ACC112 (cell line): Measurements from ENCODE around the gene DAGLB.

Experiments
- H2AFZ ChIP-seq: fragments of 200-600 bp; sonication (generic); one replicate; pipeline ENCODE4 v1.6.0; 2017; ENCODE audit warnings: antibody characterized with exemption, low read length; ENCODE audit not compliant: unreplicated experiment
- H3K27ac ChIP-seq: fragments of 200-600 bp; sonication (generic); 2 replicates; pipeline ENCODE4 v1.5.1; 2014; ENCODE audit warnings: low read depth, mild to moderate bottlenecking, antibody characterized with exemption, low read length, moderate library complexity
- H3K27me3 ChIP-seq: fragments of 200-600 bp; sonication (generic); 2 replicates; pipeline ENCODE4 v1.6.1; 2014; ENCODE audit warnings: mild to moderate bottlenecking, antibody characterized with exemption, low read length, moderate library complexity, mixed read lengths; ENCODE audit not compliant: insufficient read depth
- H3K36me3 ChIP-seq: fragments of 200-600 bp; sonication (generic); 2 replicates; pipeline ENCODE4 v1.6.1; 2016; ENCODE audit warnings: mild to moderate bottlenecking, antibody characterized with exemption, low read length, moderate library complexity, mixed read lengths; ENCODE audit not compliant: insufficient read depth
- H3K4me1 ChIP-seq: fragments of 200-600 bp; sonication (generic); one replicate; pipeline ENCODE4 v1.6.1; 2016; ENCODE audit warnings: low read length, mixed read lengths; ENCODE audit not compliant: insufficient read depth, unreplicated experiment, control insufficient read depth
- H3K4me3 ChIP-seq: fragments of 200-600 bp; sonication (generic); 2 replicates; pipeline ENCODE4 v1.5.1; 2014; ENCODE audit warnings: mild to moderate bottlenecking, low read depth, low read length
- H3K79me2 ChIP-seq: fragments of 200-600 bp; sonication (generic); one replicate; pipeline ENCODE4 v1.6.0; 2016; ENCODE audit warnings: low read length; ENCODE audit not compliant: control insufficient read depth, unreplicated experiment, insufficient read depth

Gene DAGLB

GRCh38 chr7:6447581-6448199, at the start of gene DAGLB:
TSS of gene DAGLB (minus strand) at chr7:6447954. CDS start at chr7:6447842, 112 bp downstream.
- Histone ChIP-seq H2AFZ (no peak within 1 kb of the TSS), H3K27ac (peak within 1 kb of the TSS; percentile 90), H3K27me3 (no peaks in the 10 kb centered on the region), H3K4me3 (peak within 1 kb of the TSS; percentile 97), H3K36me3 (peaks cover 17% of the 10 kb centered on the region), H3K4me1 (peaks cover 34% of the 10 kb centered on the region), H3K79me2 (peaks cover 28% of the 10 kb centered on the region)

GRCh38 chr7:6497637-6497905, 49.8 kb upstream of the DAGLB start:
- no peaks in the 10 kb centered on the region for H3K36me3 ChIP-seq
- no peaks in the 10 kb centered on the region for H3K79me2 ChIP-seq
- H3K27me3 ChIP-seq = no peaks in the 10 kb centered on the region
- H3K4me3 ChIP-seq = no peak overlapping the region
- H2AFZ ChIP-seq = no peak overlapping the region
- H3K27ac ChIP-seq = no peak overlapping the region
- no peaks in the 10 kb centered on the region for H3K4me1 ChIP-seq

- no peaks in the 10 kb centered on the region for H3K27me3 ChIP-seq
- no peaks in the 10 kb centered on the region for H3K36me3 ChIP-seq
- no peak overlapping the region for H2AFZ ChIP-seq
- H3K4me1 ChIP-seq = no peaks in the 10 kb centered on the region
- no peak overlapping the region for H3K27ac ChIP-seq
- no peaks in the 10 kb centered on the region for H3K79me2 ChIP-seq
- H3K4me3 ChIP-seq = no peak overlapping the region
Observed at GRCh38 chr7:6496842-6497636, 49.3 kb upstream of the DAGLB start.

GRCh38 chr7:6495597-6496262, 48.0 kb upstream of the DAGLB start:
- no peaks in the 10 kb centered on the region for H3K36me3 ChIP-seq
- no peaks in the 10 kb centered on the region for H3K4me1 ChIP-seq
- H2AFZ ChIP-seq = no peak overlapping the region
- H3K27me3 ChIP-seq = peaks cover 9% of the 10 kb centered on the region; the same call in 1 of the 2 replicates
- no peaks in the 10 kb centered on the region for H3K79me2 ChIP-seq
- no peak overlapping the region for H3K27ac ChIP-seq
- no peak overlapping the region for H3K4me3 ChIP-seq

GRCh38 chr7:6494365-6494764, 46.6 kb upstream of the DAGLB start:
- peaks cover 9% of the 10 kb centered on the region; the same call in 1 of the 2 replicates for H3K27me3 ChIP-seq
- no peaks in the 10 kb centered on the region for H3K4me1 ChIP-seq
- H3K27ac ChIP-seq = no peak overlapping the region
- H3K4me3 ChIP-seq = no peak overlapping the region
- H3K36me3 ChIP-seq = no peaks in the 10 kb centered on the region
- no peak overlapping the region for H2AFZ ChIP-seq
- no peaks in the 10 kb centered on the region for H3K79me2 ChIP-seq

GRCh38 chr7:6491194-6491593, 43.4 kb upstream of the DAGLB start:
- Histone ChIP-seq H3K4me3 (no peak overlapping the region), H3K79me2 (no peaks in the 10 kb centered on the region), H3K27me3 (peaks cover 9% of the 10 kb centered on the region; the same call in 1 of the 2 replicates), H2AFZ (no peak overlapping the region), H3K36me3 (no peaks in the 10 kb centered on the region), H3K4me1 (no peaks in the 10 kb centered on the region), H3K27ac (no peak overlapping the region)

GRCh38 chr7:6489612-6490011, 41.9 kb upstream of the DAGLB start:
- Histone ChIP-seq H3K4me1 (peaks cover 2% of the 10 kb centered on the region), H3K27ac (no peak overlapping the region), H2AFZ (no peak overlapping the region), H3K27me3 (peaks cover 9% of the 10 kb centered on the region; the same call in 1 of the 2 replicates), H3K4me3 (no peak overlapping the region), H3K36me3 (no peaks in the 10 kb centered on the region), H3K79me2 (peaks cover 3% of the 10 kb centered on the region)

- Histone ChIP-seq H3K27ac (no peak overlapping the region), H3K79me2 (peaks cover 20% of the 10 kb centered on the region), H2AFZ (no peak overlapping the region), H3K4me3 (no peak overlapping the region), H3K36me3 (no peaks in the 10 kb centered on the region), H3K4me1 (peaks cover 4% of the 10 kb centered on the region), H3K27me3 (peaks cover 9% of the 10 kb centered on the region; the same call in 1 of the 2 replicates)
Observed at GRCh38 chr7:6487184-6487545, 39.4 kb upstream of the DAGLB start.

GRCh38 chr7:6486438-6487183, 38.9 kb upstream of the DAGLB start:
- no peak overlapping the region for H3K27ac ChIP-seq
- H2AFZ ChIP-seq = no peak overlapping the region
- H3K4me3 ChIP-seq = no peak overlapping the region
- no peaks in the 10 kb centered on the region for H3K36me3 ChIP-seq
- peaks cover 24% of the 10 kb centered on the region for H3K79me2 ChIP-seq
- peaks cover 6% of the 10 kb centered on the region; the same call in 1 of the 2 replicates for H3K27me3 ChIP-seq
- peaks cover 4% of the 10 kb centered on the region for H3K4me1 ChIP-seq

GRCh38 chr7:6482743-6483119, 35.0 kb upstream of the DAGLB start:
- no peaks in the 10 kb centered on the region for H3K27me3 ChIP-seq
- peak overlapping the region; percentile 97 for H3K4me3 ChIP-seq
- peaks cover 35% of the 10 kb centered on the region for H3K4me1 ChIP-seq
- H3K36me3 ChIP-seq = peaks cover 12% of the 10 kb centered on the region
- peaks cover 62% of the 10 kb centered on the region for H3K79me2 ChIP-seq
- H3K27ac ChIP-seq = peak overlapping the region; percentile 91
- no peak overlapping the region for H2AFZ ChIP-seq
